CD4-positive, alpha-beta T cell treated with Interleukin-17A for 1 hour (primary cell): ENCODE measurements around the gene RBM15B.
"Not testable (repeated sequence)": the region's sequence is repeated elsewhere in the genome, so short reads cannot be mapped to it uniquely, and the experiment has no call there.

Experiments
- DNase-seq: peaks from one replicate; pipeline ENCODE4 v3.0.0-alpha.2; 2020

RBM15B gene

GRCh38 chr3:51378726-51379125 is 12.4 kb upstream of the RBM15B start:
- DNase-seq = no peak

- DNase-seq = no peak
Measured at GRCh38 chr3:51379301-51379700, 11.8 kb upstream of the RBM15B start.

- no peak for DNase-seq
Measured at GRCh38 chr3:51379746-51380455, 11.2 kb upstream of the RBM15B start.

GRCh38 chr3:51380601-51381332 is 10.3 kb upstream of the RBM15B start:
- DNase-seq = no peak

GRCh38 chr3:51381333-51381705 is 9.8 kb upstream of the RBM15B start:
- DNase-seq = no peak

- DNase-seq = no peak
Measured at GRCh38 chr3:51382076-51382745, 8.9 kb upstream of the RBM15B start.

- no peak for DNase-seq
Measured at GRCh38 chr3:51382947-51383578, 8.0 kb upstream of the RBM15B start.

GRCh38 chr3:51384055-51384725 is 6.9 kb upstream of the RBM15B start:
- peak; percentile 14 for DNase-seq

- peak; percentile 98 for DNase-seq
Measured at GRCh38 chr3:51384726-51385473, 6.2 kb upstream of the RBM15B start, which contains the start of gene MANF. Gene MANF, plus strand, starts transcription at chr3:51385291. Its CDS starts 52 bp downstream, at chr3:51385343.

- no peak for DNase-seq
Measured at GRCh38 chr3:51385621-51386091, 5.4 kb upstream of the RBM15B start.

GRCh38 chr3:51386159-51386851 is 4.8 kb upstream of the RBM15B start:
- DNase-seq = no peak

GRCh38 chr3:51386852-51387229 is 4.2 kb upstream of the RBM15B start:
- no peak for DNase-seq

- DNase-seq = not testable (repeated sequence)
Measured at GRCh38 chr3:51387281-51387680, 3.8 kb upstream of the RBM15B start.

GRCh38 chr3:51388286-51389029 is 2.6 kb upstream of the RBM15B start:
- no peak for DNase-seq

- DNase-seq = peak; percentile 70
Measured at GRCh38 chr3:51389423-51390183, 1.5 kb upstream of the RBM15B start.

- no peak for DNase-seq
Measured at GRCh38 chr3:51390246-51391074, 625 bp upstream of the RBM15B start.

GRCh38 chr3:51391566-51392354 is 675 bp downstream of the RBM15B start:
- DNase-seq = peak; percentile 64
